Left hindlimb (tissue), 1 donor: Measurements from ENCODE around the gene C19orf47.
A peak's percentile ranks its signal among the peaks of the same experiment; 100 is the strongest.
"Not testable (repeated sequence)": the region's sequence is repeated elsewhere in the genome, so short reads cannot be mapped to it uniquely, and the experiment has no call there.

Experiments
- DNase-seq: peaks from one replicate; pipeline ENCODE4 v3.0.0-alpha.2; 2018

C19orf47 gene

GRCh38 chr19:40376286-40376862, 28.2 kb upstream of the C19orf47 start:
- no peak for DNase-seq

GRCh38 chr19:40374084-40374483, 25.9 kb upstream of the C19orf47 start:
- no peak for DNase-seq

- DNase-seq: no peak
Observed at GRCh38 chr19:40371802-40372122, 23.6 kb upstream of the C19orf47 start.

- no peak for DNase-seq
Observed at GRCh38 chr19:40370997-40371801, 23.0 kb upstream of the C19orf47 start.

- not testable (repeated sequence) for DNase-seq
Observed at GRCh38 chr19:40370253-40370652, 22.1 kb upstream of the C19orf47 start.

- DNase-seq: no peak
Observed at GRCh38 chr19:40369797-40370196, 21.6 kb upstream of the C19orf47 start.

- no peak for DNase-seq
Observed at GRCh38 chr19:40367577-40368434, 19.6 kb upstream of the C19orf47 start.

- DNase-seq: peak; percentile 60
Observed at GRCh38 chr19:40366697-40367561, 18.7 kb upstream of the C19orf47 start.

GRCh38 chr19:40365613-40366401, 17.6 kb upstream of the C19orf47 start:
- DNase-seq: peak; percentile 94

- no peak for DNase-seq
Observed at GRCh38 chr19:40365010-40365409, 16.8 kb upstream of the C19orf47 start.

GRCh38 chr19:40363069-40363468, 14.9 kb upstream of the C19orf47 start:
- DNase-seq: peak; percentile 36

- no peak for DNase-seq
Observed at GRCh38 chr19:40362160-40362559, 14.0 kb upstream of the C19orf47 start.

GRCh38 chr19:40360708-40361241, 12.6 kb upstream of the C19orf47 start:
- no peak for DNase-seq

GRCh38 chr19:40360020-40360707, 12.0 kb upstream of the C19orf47 start:
- no peak for DNase-seq

GRCh38 chr19:40358773-40359172, 10.6 kb upstream of the C19orf47 start:
- no peak for DNase-seq

- no peak for DNase-seq
Observed at GRCh38 chr19:40357640-40358039, 9.4 kb upstream of the C19orf47 start.

- no peak for DNase-seq
Observed at GRCh38 chr19:40356681-40357595, 8.7 kb upstream of the C19orf47 start.

- DNase-seq: no peak
Observed at GRCh38 chr19:40355975-40356680, 7.9 kb upstream of the C19orf47 start.

- DNase-seq: no peak
Observed at GRCh38 chr19:40348961-40349507, 837 bp upstream of the C19orf47 start.
